ENCODE data around the gene LZTR1.

GRCh38 chr22:21025266-21025665, 43.2 kb downstream of the LZTR1 start:
- TF ChIP-seq, protein P1, sequence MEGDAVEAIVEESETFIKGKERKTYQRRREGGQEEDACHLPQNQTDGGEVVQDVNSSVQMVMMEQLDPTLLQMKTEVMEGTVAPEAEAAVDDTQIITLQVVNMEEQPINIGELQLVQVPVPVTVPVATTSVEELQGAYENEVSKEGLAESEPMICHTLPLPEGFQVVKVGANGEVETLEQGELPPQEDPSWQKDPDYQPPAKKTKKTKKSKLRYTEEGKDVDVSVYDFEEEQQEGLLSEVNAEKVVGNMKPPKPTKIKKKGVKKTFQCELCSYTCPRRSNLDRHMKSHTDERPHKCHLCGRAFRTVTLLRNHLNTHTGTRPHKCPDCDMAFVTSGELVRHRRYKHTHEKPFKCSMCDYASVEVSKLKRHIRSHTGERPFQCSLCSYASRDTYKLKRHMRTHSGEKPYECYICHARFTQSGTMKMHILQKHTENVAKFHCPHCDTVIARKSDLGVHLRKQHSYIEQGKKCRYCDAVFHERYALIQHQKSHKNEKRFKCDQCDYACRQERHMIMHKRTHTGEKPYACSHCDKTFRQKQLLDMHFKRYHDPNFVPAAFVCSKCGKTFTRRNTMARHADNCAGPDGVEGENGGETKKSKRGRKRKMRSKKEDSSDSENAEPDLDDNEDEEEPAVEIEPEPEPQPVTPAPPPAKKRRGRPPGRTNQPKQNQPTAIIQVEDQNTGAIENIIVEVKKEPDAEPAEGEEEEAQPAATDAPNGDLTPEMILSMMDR (IDR thresholded peaks at IDR 0.05), result no peak
- TF ChIP-seq POLR2A (IDR thresholded peaks at IDR 0.05) (no peak), POLR2AphosphoS5 (IDR thresholded peaks at IDR 0.05) (no peak)
